ENCODE results near the gene HIP1. TPM values are rescaled to one million over a fixed set of nuclear protein-coding genes. Genes with fewer than 3 reads are reported as not detected.

Gene HIP1
- total RNA-seq, 1 donor from 2014 or later: 39.2 TPM

DNA sequence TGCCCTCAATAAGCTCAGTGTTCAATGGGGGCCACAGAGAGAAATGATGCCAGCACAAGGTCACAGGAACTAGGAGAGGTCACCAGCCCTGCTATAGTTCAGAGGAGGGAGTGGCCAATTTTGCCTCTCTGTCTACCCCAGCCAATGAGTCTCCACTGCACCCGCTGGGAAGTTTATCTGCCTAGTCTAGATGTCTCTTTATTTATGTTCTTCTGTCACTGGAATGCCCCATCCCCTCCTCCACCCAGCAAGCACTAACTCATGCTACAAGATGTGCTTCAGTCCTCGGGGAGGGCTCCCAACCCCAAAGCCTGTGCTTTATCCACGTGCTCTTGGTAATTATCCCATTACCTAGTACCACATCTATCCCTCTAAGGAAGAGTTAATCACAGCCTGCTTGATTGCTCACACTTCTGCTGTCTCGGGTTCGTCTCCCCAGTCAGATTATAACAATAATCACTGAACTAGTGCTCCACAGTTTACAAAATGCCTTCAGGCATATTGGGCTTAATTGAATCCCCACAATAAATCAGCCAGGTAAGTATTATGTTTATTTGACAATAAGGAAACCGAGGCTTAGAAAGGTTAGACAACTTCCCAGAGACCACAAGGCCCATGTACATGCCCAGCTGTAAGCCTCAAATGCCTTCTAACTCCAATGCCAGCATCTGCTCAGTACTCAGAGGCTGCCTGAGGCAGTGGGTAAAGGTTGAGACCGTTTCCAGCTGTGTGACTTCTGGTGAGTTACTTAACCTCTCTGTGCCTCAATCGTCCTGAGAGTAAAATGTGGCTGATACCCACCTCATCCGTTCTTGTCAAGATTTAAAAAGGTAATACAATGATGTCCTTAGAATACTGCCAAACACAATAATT is 3.9 kb downstream of the HIP1 start:
- H3K4me1 ChIP-seq: peaks cover 3% of the 10 kb centered on the region
- peaks cover 12% of the 10 kb centered on the region for H3F3A ChIP-seq (ENCODE audit: low read depth)
- no peaks in the 10 kb centered on the region for H3K9me3 Mint-ChIP-seq
- no peak overlapping the region for H3K4me3 ChIP-seq
- peaks cover 13% of the 10 kb centered on the region for H4K20me1 ChIP-seq (ENCODE audit: low read depth)
- H3K27me3 Mint-ChIP-seq (ENCODE audit: insufficient read depth, low read depth): peaks cover 20% of the 10 kb centered on the region
- DNase-seq (ENCODE audit: low spot score): peak; percentile 43
- no peaks in the 10 kb centered on the region for H3K79me2 ChIP-seq (ENCODE audit: low read depth)
- H3K4me1 Mint-ChIP-seq: peaks cover 29% of the 10 kb centered on the region
- no peak overlapping the region for H2AFZ ChIP-seq (replicated peaks)
- H3K27me3 ChIP-seq: peaks cover 20% of the 10 kb centered on the region
- H3K9ac ChIP-seq: no peak overlapping the region
- H3K27ac Mint-ChIP-seq: no peak overlapping the region
- H3K27ac ChIP-seq: no peak overlapping the region
- H3K4me2 ChIP-seq: no peak overlapping the region
- no peaks in the 10 kb centered on the region for H3K9me3 ChIP-seq (ENCODE audit: low read depth)
- no peak overlapping the region for H3K4me3 Mint-ChIP-seq
- TF ChIP-seq EZH2 (IDR thresholded peaks at IDR 0.05): no peak
- TF ChIP-seq, protein P1, sequence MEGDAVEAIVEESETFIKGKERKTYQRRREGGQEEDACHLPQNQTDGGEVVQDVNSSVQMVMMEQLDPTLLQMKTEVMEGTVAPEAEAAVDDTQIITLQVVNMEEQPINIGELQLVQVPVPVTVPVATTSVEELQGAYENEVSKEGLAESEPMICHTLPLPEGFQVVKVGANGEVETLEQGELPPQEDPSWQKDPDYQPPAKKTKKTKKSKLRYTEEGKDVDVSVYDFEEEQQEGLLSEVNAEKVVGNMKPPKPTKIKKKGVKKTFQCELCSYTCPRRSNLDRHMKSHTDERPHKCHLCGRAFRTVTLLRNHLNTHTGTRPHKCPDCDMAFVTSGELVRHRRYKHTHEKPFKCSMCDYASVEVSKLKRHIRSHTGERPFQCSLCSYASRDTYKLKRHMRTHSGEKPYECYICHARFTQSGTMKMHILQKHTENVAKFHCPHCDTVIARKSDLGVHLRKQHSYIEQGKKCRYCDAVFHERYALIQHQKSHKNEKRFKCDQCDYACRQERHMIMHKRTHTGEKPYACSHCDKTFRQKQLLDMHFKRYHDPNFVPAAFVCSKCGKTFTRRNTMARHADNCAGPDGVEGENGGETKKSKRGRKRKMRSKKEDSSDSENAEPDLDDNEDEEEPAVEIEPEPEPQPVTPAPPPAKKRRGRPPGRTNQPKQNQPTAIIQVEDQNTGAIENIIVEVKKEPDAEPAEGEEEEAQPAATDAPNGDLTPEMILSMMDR (IDR thresholded peaks at IDR 0.05): no peak
- H3K36me3 Mint-ChIP-seq: no peaks in the 10 kb centered on the region
- no peaks in the 10 kb centered on the region for H3K36me3 ChIP-seq

DNA sequence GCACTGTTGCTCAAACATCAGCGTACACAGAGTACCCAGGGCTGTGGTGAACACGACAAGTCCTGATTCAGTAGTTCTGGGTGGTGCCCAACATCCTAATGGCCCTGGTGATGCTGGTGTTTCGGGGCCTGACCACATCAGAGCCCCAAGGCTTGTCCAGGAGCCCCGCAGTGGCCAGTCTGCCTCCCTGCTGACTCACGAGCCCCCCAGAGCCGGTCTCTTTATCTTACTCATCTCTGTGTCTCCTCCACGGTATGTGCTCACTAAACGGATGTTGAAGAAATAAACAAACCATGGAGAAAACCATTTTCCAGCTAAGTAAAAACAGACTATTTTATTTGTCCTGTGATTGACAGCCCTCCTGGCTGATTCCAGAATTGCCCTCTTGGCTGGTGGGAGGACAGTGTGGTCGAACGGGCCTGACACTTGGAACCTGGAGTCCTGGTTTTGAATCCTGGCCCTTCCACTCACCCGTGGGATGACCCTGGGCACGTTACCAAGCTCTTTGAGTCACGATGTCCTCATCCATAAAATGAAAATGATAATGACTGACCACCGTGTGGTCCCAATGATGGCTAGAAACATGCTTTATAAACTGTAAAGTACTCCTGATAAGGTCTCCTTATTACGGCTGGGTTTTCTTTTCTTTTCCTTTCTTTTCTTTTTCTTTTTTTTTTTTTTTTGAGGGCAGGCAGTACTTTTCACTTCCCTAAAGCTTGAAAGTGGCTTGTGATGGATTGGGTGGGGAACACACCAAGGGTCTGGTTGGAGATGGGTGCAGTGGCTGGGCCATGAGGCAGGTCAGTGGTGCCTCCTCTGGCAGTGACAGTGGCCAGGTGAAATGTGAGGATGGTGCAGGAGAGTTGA is 5.7 kb downstream of the HIP1 start:
- Histone ChIP-seq H3K9ac (no peak overlapping the region), H3K4me1 (peaks cover 3% of the 10 kb centered on the region), H2AFZ (replicated peaks) (no peak overlapping the region), H3K79me2 (ENCODE audit: low read depth) (no peaks in the 10 kb centered on the region), H4K20me1 (ENCODE audit: low read depth) (peaks cover 13% of the 10 kb centered on the region), H3K27ac (no peak overlapping the region), H3F3A (ENCODE audit: low read depth) (peaks cover 7% of the 10 kb centered on the region), H3K4me3 (no peak overlapping the region), H3K4me2 (no peak overlapping the region), H3K27me3 (peaks cover 15% of the 10 kb centered on the region), H3K36me3 (no peaks in the 10 kb centered on the region), H3K9me3 (ENCODE audit: low read depth) (no peaks in the 10 kb centered on the region)
- no peak for DNase-seq (ENCODE audit: low spot score)
- Mint-ChIP-seq H3K4me3 (peak overlapping the region; percentile 46), H3K4me1 (peaks cover 24% of the 10 kb centered on the region), H3K9me3 (no peaks in the 10 kb centered on the region), H3K36me3 (no peaks in the 10 kb centered on the region), H3K27ac (peak overlapping the region; percentile 54), H3K27me3 (ENCODE audit: insufficient read depth, low read depth) (peaks cover 11% of the 10 kb centered on the region)
- TF ChIP-seq EZH2phosphoT487 (IDR thresholded peaks at IDR 0.05) (no peak), EZH2 (IDR thresholded peaks at IDR 0.05) (no peak)
- TF ChIP-seq, protein P1 (IDR thresholded peaks at IDR 0.05): no peak

- Histone ChIP-seq H3K4me1 (no peaks in the 10 kb centered on the region), H3K9ac (no peak overlapping the region), H3F3A (ENCODE audit: low read depth) (peaks cover 3% of the 10 kb centered on the region), H4K20me1 (ENCODE audit: low read depth) (peaks cover 6% of the 10 kb centered on the region), H3K27me3 (peaks cover 6% of the 10 kb centered on the region), H3K4me2 (no peak overlapping the region), H3K4me3 (no peak overlapping the region), H3K36me3 (no peaks in the 10 kb centered on the region), H3K9me3 (ENCODE audit: low read depth) (no peaks in the 10 kb centered on the region), H3K79me2 (ENCODE audit: low read depth) (no peaks in the 10 kb centered on the region), H3K27ac (no peak overlapping the region), H2AFZ (replicated peaks) (no peak overlapping the region)
- H3K4me3 Mint-ChIP-seq: no peak overlapping the region
- TF ChIP-seq, protein P1 (IDR thresholded peaks at IDR 0.05): no peak
- no peak for TF ChIP-seq EZH2phosphoT487 (IDR thresholded peaks at IDR 0.05)
- no peaks in the 10 kb centered on the region for H3K9me3 Mint-ChIP-seq
- H3K27me3 Mint-ChIP-seq (ENCODE audit: insufficient read depth, low read depth): peaks cover 5% of the 10 kb centered on the region
- H3K4me1 Mint-ChIP-seq: peaks cover 19% of the 10 kb centered on the region
- no peak overlapping the region for H3K27ac Mint-ChIP-seq
- DNase-seq (ENCODE audit: low spot score): no peak
- no peaks in the 10 kb centered on the region for H3K36me3 Mint-ChIP-seq
Measured at GRCh38 chr7:75732016-75732521, 6.7 kb downstream of the HIP1 start.
